K562 (cell line): ENCODE data around the gene LTBP1. TPM values are rescaled to one million over a fixed set of nuclear protein-coding genes. Genes with fewer than 3 reads are reported as not detected.

ENCODE experiments used
- ATAC-seq: fragments of 200-7000 bp; cut with Tn5 transposase; 3 replicates; pipeline ENCODE4 v1.9.1; 2020; ENCODE audit warnings: moderate library complexity
- BruUV-seq: library from RNA; stranded (reverse); fragments of 400-500 nt; replicated peaks from 2 replicates; lab custom pipeline; 2021; lab: Mats Ljungman, UMichigan
- CTCF ChIA-PET: fragments of 300-600 bp; formaldehyde crosslinking; extraction: SDS; loops from one replicate; lab custom pipeline; 2021; ENCODE audit warnings: low intra/inter-chr PET ratio; lab: Yijun Ruan, JAX
- POLR2A ChIA-PET: fragments of 300-600, 350-650 bp; sonication (Branson Sonifier 250); formaldehyde crosslinking; extraction: SDS; loops from one replicate; lab custom pipeline; 2021; ENCODE audit warnings: antibody characterized with exemption, inconsistent platforms; lab: Yijun Ruan, JAX
- DNase-seq, 4 experiments: peaks; one replicate each; pipeline versions ENCODE4 v3.0.0 to v3.0.0-alpha.2; 2011 to 2018; ENCODE audit warnings: low spot score in 3 of 4, mixed read lengths in 3 of 4; ENCODE audit errors: extremely low read depth in 1 of 4
- FAIRE-seq: peaks from 2 replicates; lab custom pipeline; 2011; peaks lifted over from hg19 to GRCh38; lab: Jason Lieb, UNC
- H2AFZ ChIP-seq: 2 replicates; pipeline ENCODE4 v1.6.0; 2011; ENCODE audit warnings: low read depth, low read length, control low read depth, inconsistent platforms
- H3K27ac ChIP-seq: fragments of 200-600 bp; 3 replicates; pipeline ENCODE4 v1.8.0; 2011; ENCODE audit warnings: low read depth, mild to moderate bottlenecking, control low read depth, inconsistent platforms, low read length, moderate library complexity, mixed read lengths; ENCODE audit errors: extremely low read depth
- H3K27me3 ChIP-seq, 2 experiments: fragments of 300-600 bp in 1 of 2; 2 replicates in 1 of 2; 3 replicates in 1 of 2; pipeline versions ENCODE4 v1.6.0 to v1.8.0; 2011; ENCODE audit warnings: inconsistent platforms in 2 of 2, low read length in 2 of 2, mild to moderate bottlenecking in 1 of 2, mixed read lengths in 1 of 2, moderate library complexity in 1 of 2; ENCODE audit not compliant: control insufficient read depth in 2 of 2, insufficient read depth in 2 of 2
- H3K36me3 ChIP-seq: fragments of 300-600 bp; 3 replicates; pipeline ENCODE4 v1.8.0; 2011; ENCODE audit warnings: mild to moderate bottlenecking, low read length, inconsistent platforms; ENCODE audit not compliant: control insufficient read depth, insufficient read depth
- H3K4me1 ChIP-seq, 2 experiments: fragments of 200-600 bp in 1 of 2; replicated peaks in 1 of 2; 2 replicates in 1 of 2; 3 replicates in 1 of 2; pipeline versions ENCODE4 v1.5.1 to v1.8.0; 2011; ENCODE audit warnings: inconsistent platforms in 2 of 2, low read length in 2 of 2, mild to moderate bottlenecking in 1 of 2, mixed read lengths in 1 of 2, moderate library complexity in 1 of 2; ENCODE audit not compliant: control insufficient read depth in 2 of 2, insufficient read depth in 2 of 2
- H3K4me2 ChIP-seq: 2 replicates; pipeline ENCODE4 v1.6.1; 2011; ENCODE audit warnings: low read length, control low read depth, inconsistent platforms, mixed read lengths; ENCODE audit not compliant: insufficient read depth
- H3K4me3 ChIP-seq: fragments of 200-600 bp; sonication (generic), shearing (Covaris generic); 2 replicates; pipeline ENCODE4 v1.5.1; 2016; ENCODE audit warnings: control low read depth, inconsistent platforms
- H3K79me2 ChIP-seq: fragments of 200-600 bp; 3 replicates; pipeline ENCODE4 v1.8.0; 2011; ENCODE audit warnings: low read length, inconsistent platforms; ENCODE audit not compliant: control insufficient read depth, insufficient read depth
- H3K9ac ChIP-seq, 2 experiments: 2 replicates each; pipeline versions ENCODE4 v1.6.0 to v1.6.1; 2011; ENCODE audit warnings: low read depth in 2 of 2, low read length in 2 of 2, control low read depth in 1 of 2, inconsistent platforms in 1 of 2, mild to moderate bottlenecking in 1 of 2, mixed read lengths in 1 of 2; ENCODE audit not compliant: insufficient read depth in 1 of 2
- H3K9me1 ChIP-seq: one replicate; pipeline ENCODE4 v1.6.0; 2011; ENCODE audit warnings: inconsistent platforms, mild to moderate bottlenecking, low read length, moderate library complexity; ENCODE audit not compliant: control insufficient read depth, insufficient read depth
- H3K9me3 ChIP-seq: replicated peaks from 2 replicates; pipeline ENCODE4 v1.5.1; 2011; ENCODE audit warnings: low read depth, low read length, inconsistent platforms; ENCODE audit not compliant: control insufficient read depth, insufficient read depth
- H4K20me1 ChIP-seq: replicated peaks from 2 replicates; pipeline ENCODE4 v1.6.1; 2011; ENCODE audit warnings: low read length, inconsistent platforms, mixed read lengths; ENCODE audit not compliant: control insufficient read depth, insufficient read depth
- RBM17 ChIP-seq: fragments of 200-400 bp; formaldehyde crosslinking; IDR thresholded peaks from 2 replicates; pipeline ENCODE4 v1.6.1; 2017; ENCODE audit warnings: low read depth, mild to moderate bottlenecking, low read length, borderline replicate concordance
- ZNF224 ChIP-seq: sonication (generic); formaldehyde crosslinking; IDR thresholded peaks from 2 replicates; pipeline ENCODE4 v1.8.0; 2022; ENCODE audit warnings: mild to moderate bottlenecking, missing genetic modification reagents
- WGBS: fragments of 100-300 bp; shearing (Covaris generic); methylation state at CpG from one replicate; pipeline ENCODE4 v1.1.6; 2016; ENCODE audit warnings: low coverage, mixed read lengths; ENCODE audit not compliant: insufficient coverage; ENCODE audit errors: missing lambda C conversion rate; 5-methylcytosine and 5-hydroxymethylcytosine counted together
- in situ Hi-C: fragments of 300-500 bp; cut with MboI; formaldehyde crosslinking; loops from 4 replicates; pipeline ENCODE4 v1.15.0; 2018; ENCODE audit warnings: inconsistent platforms, mixed read lengths
- intact Hi-C: fragments of 100-400 bp; cut with micrococcal nuclease; formaldehyde crosslinking; loops from 2 replicates; pipeline ENCODE4 v1.14.2; 2022
- polyA plus RNA-seq, 8 experiments: library from polyadenylated mRNA; depleted of rRNA in 4 of 8; stranded (reverse) in 5 of 8; unstranded in 3 of 8; fragments of >200 nt; fragmentation: Nextera tagmentation in 2 of 8; fragmentation: Illumina TruSeq in 1 of 8; extraction: Ambion mirVana in 2 of 8; extraction: Trizol in 1 of 8; gene quantifications; 2 replicates each; pipeline versions ENCODE4 v1.2.1 to v1.2.3, GENCODE V29; 2011 to 2014; ENCODE audit warnings: inconsistent platforms in 1 of 8, missing spikeins in 1 of 8
- total RNA-seq, 7 experiments: library from RNA; depleted of rRNA in 6 of 7; stranded (reverse); fragments of >200 nt in 6 of 7; fragmentation: Illumina TruSeq in 2 of 7; extraction: Trizol in 2 of 7; gene quantifications; 2 replicates each; pipeline versions ENCODE4 v1.2.1 to v1.2.3, GENCODE V29; 2011 to 2021; ENCODE audit warnings: low replicate concordance in 1 of 7
- TF ChIP-seq, protein P1 (sequence below), 2 experiments: fragments of 450-650 bp; formaldehyde crosslinking in 1 of 2; IDR thresholded peaks; 2 replicates each; pipeline versions ENCODE4 v1.4.0 to v1.6.1; 2014 to 2020; ENCODE audit warnings: mild to moderate bottlenecking in 2 of 2, borderline replicate concordance in 1 of 2, low read depth in 1 of 2

The LTBP1 gene
- total and polyA plus RNA-seq, 9 of the 15 experiments (the other 6 are each of a cell fraction or from before 2014, with no cell fraction given), result 3.6 to 16.4 (median 8.5) TPM

GRCh38 chr2:33077844-33078243 is 131.1 kb downstream of the LTBP1 start:
- in situ Hi-C loops (no loop called here), intact Hi-C loops (no loop called here)
- Histone ChIP-seq H3K36me3 (no peaks in the 10 kb centered on the region; the same call in 2 of the 3 replicates), H3K9me3 (no peaks in the 10 kb centered on the region), H3K9me1 (no peaks in the 10 kb centered on the region), H2AFZ (no peak overlapping the region), H3K27me3 (peaks cover 0 to 2% of the 10 kb centered on the region in 2 experiments; a peak in 1 of 5 replicates), H3K4me2 (no peak overlapping the region), H3K9ac (no peak overlapping the region), H3K4me3 (no peak overlapping the region), H4K20me1 (no peaks in the 10 kb centered on the region), H3K4me1 (no peaks in the 10 kb centered on the region), H3K27ac (no peak overlapping the region)
- DNase-seq (no peak), ATAC-seq (no peak), FAIRE-seq (no peak)
- 39% methylated on average over 4 of the region's 4 CpGs for WGBS
- BruUV-seq, result no TSS peak
- ChIA-PET CTCF (no interaction called here), POLR2A (interaction anchor here (0.6 kb wide), 1 partner anchor 798 kb away, joined by 4 read pairs; no protein-coding TSS in a partner anchor)
- TF ChIP-seq, protein P1, sequence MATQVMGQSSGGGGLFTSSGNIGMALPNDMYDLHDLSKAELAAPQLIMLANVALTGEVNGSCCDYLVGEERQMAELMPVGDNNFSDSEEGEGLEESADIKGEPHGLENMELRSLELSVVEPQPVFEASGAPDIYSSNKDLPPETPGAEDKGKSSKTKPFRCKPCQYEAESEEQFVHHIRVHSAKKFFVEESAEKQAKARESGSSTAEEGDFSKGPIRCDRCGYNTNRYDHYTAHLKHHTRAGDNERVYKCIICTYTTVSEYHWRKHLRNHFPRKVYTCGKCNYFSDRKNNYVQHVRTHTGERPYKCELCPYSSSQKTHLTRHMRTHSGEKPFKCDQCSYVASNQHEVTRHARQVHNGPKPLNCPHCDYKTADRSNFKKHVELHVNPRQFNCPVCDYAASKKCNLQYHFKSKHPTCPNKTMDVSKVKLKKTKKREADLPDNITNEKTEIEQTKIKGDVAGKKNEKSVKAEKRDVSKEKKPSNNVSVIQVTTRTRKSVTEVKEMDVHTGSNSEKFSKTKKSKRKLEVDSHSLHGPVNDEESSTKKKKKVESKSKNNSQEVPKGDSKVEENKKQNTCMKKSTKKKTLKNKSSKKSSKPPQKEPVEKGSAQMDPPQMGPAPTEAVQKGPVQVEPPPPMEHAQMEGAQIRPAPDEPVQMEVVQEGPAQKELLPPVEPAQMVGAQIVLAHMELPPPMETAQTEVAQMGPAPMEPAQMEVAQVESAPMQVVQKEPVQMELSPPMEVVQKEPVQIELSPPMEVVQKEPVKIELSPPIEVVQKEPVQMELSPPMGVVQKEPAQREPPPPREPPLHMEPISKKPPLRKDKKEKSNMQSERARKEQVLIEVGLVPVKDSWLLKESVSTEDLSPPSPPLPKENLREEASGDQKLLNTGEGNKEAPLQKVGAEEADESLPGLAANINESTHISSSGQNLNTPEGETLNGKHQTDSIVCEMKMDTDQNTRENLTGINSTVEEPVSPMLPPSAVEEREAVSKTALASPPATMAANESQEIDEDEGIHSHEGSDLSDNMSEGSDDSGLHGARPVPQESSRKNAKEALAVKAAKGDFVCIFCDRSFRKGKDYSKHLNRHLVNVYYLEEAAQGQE (IDR thresholded peaks at IDR 0.05; ENCODE audit: borderline replicate concordance), result no peak
- TF ChIP-seq, protein P1 (CRISPR knock-in tag; IDR thresholded peaks at IDR 0.05; ENCODE audit: low read depth), result no peak
- TF ChIP-seq RBM17 (no peak), ZNF224 (CRISPR knock-in tag) (no peak)
- TF ChIP-seq, all 486 proteins: peak for 0
- H3K79me2 ChIP-seq, result no peaks in the 10 kb centered on the region
